GM23338 (cell line): ENCODE data around the gene SCN4A. TPM values are rescaled to one million over a fixed set of nuclear protein-coding genes. Genes with fewer than 3 reads are reported as not detected.

Source experiments
- ATAC-seq: fragments of 200-7000 bp; cut with Tn5 transposase; 3 replicates; pipeline ENCODE4 v1.9.1; 2020
- DNase-seq: peaks from one replicate; pipeline ENCODE4 v3.0.0-alpha.2; 2015; ENCODE audit warnings: low spot score
- H2AFZ ChIP-seq: fragments of 200-600 bp; sonication (generic); 2 replicates; pipeline ENCODE4 v1.8.0; 2016; ENCODE audit warnings: antibody characterized with exemption, mild to moderate bottlenecking, moderate library complexity
- H3F3A ChIP-seq: fragments of 200-600 bp; sonication (generic); replicated peaks from 2 replicates; pipeline ENCODE4 v1.8.0; 2017; ENCODE audit warnings: antibody characterized with exemption, mixed run types, low read depth
- H3K27ac ChIP-seq: fragments of 200-600 bp; sonication (generic); 2 replicates; pipeline ENCODE4 v1.6.1; 2016; ENCODE audit warnings: low read depth
- H3K27me3 ChIP-seq: fragments of 200-600 bp; sonication (generic); 2 replicates; pipeline ENCODE4 v1.8.0; 2016; ENCODE audit warnings: mild to moderate bottlenecking, mixed run types, moderate library complexity; ENCODE audit not compliant: insufficient read depth
- H3K36me3 ChIP-seq: fragments of 200-600 bp; sonication (generic); 2 replicates; pipeline ENCODE4 v1.8.0; 2016; ENCODE audit warnings: mild to moderate bottlenecking; ENCODE audit not compliant: insufficient read depth
- H3K4me1 ChIP-seq: fragments of 200-600 bp; sonication (generic); 2 replicates; pipeline ENCODE4 v1.8.0; 2016; ENCODE audit warnings: mild to moderate bottlenecking, moderate library complexity; ENCODE audit not compliant: insufficient read depth
- H3K4me2 ChIP-seq: fragments of 200-600 bp; sonication (generic); 2 replicates; pipeline ENCODE4 v1.7.1; 2017; ENCODE audit warnings: mixed run types
- H3K4me3 ChIP-seq: fragments of 200-600 bp; sonication (generic); 2 replicates; pipeline ENCODE4 v1.6.1; 2016; ENCODE audit warnings: mixed run types
- H3K79me2 ChIP-seq: fragments of 200-600 bp; sonication (generic); replicated peaks from 2 replicates; pipeline ENCODE4 v1.8.0; 2017; ENCODE audit warnings: mild to moderate bottlenecking; ENCODE audit not compliant: insufficient read depth
- H3K9me2 ChIP-seq: fragments of 200-600 bp; sonication (generic); 2 replicates; pipeline ENCODE4 v1.8.0; 2017; ENCODE audit not compliant: insufficient read depth
- H4K20me1 ChIP-seq: fragments of 200-600 bp; sonication (generic); replicated peaks from 2 replicates; pipeline ENCODE4 v1.8.0; 2017; ENCODE audit warnings: mild to moderate bottlenecking; ENCODE audit not compliant: insufficient read depth
- H3K27ac Mint-ChIP-seq: 2 replicates; pipeline ENCODE4 v1.8.0; 2020; ENCODE audit warnings: inconsistent platforms, mild to moderate bottlenecking, moderate library complexity, mixed read lengths
- H3K27me3 Mint-ChIP-seq: 3 replicates; pipeline ENCODE4 v1.8.0; 2022; ENCODE audit warnings: low read depth, mild to moderate bottlenecking, moderate library complexity, mixed read lengths, inconsistent platforms; ENCODE audit not compliant: insufficient read depth, poor library complexity
- H3K36me3 Mint-ChIP-seq: 3 replicates; pipeline ENCODE4 v1.8.0; 2021; ENCODE audit warnings: low read depth, mild to moderate bottlenecking, inconsistent platforms, moderate library complexity, mixed read lengths
- H3K4me1 Mint-ChIP-seq: 3 replicates; pipeline ENCODE4 v1.8.0; 2020; ENCODE audit warnings: mild to moderate bottlenecking, inconsistent platforms, mixed read lengths
- H3K4me3 Mint-ChIP-seq: 3 replicates; pipeline ENCODE4 v1.8.0; 2021; ENCODE audit warnings: moderate library complexity, mild to moderate bottlenecking, inconsistent platforms, mixed read lengths
- H3K9me3 Mint-ChIP-seq: 3 replicates; pipeline ENCODE4 v1.8.0; 2020; ENCODE audit warnings: moderate library complexity, mild to moderate bottlenecking, inconsistent platforms, mixed read lengths
- EZH2 ChIP-seq: fragments of 200-600 bp; sonication (generic); IDR thresholded peaks from one replicate; pipeline ENCODE4 v1.8.0; 2017; ENCODE audit warnings: antibody characterized with exemption, mild to moderate bottlenecking, low read depth; ENCODE audit not compliant: unreplicated experiment
- EZH2phosphoT487 ChIP-seq: fragments of 200-600 bp; sonication (generic); IDR thresholded peaks from one replicate; pipeline ENCODE4 v1.8.1; 2018; ENCODE audit warnings: antibody characterized with exemption; ENCODE audit not compliant: unreplicated experiment
- polyA plus RNA-seq: library from polyadenylated mRNA; unstranded; fragments of >200 nt; fragmentation: Nextera tagmentation; extraction: Ambion mirVana; gene quantifications from 2 replicates; pipeline ENCODE4 v1.2.1, GENCODE V29; 2016
- total RNA-seq: library from RNA; depleted of rRNA; stranded (reverse); fragments of >200 nt; shearing (Covaris generic); gene quantifications from 2 replicates; pipeline ENCODE4 v1.2.3, GENCODE V29; 2014
- TF ChIP-seq, protein P1 (sequence below): IDR thresholded peaks from one replicate; pipeline ENCODE4 v1.6.1; 2018; ENCODE audit warnings: antibody characterized with exemption; ENCODE audit not compliant: unreplicated experiment
- TF ChIP-seq, protein P2 (sequence below): fragments of 250-450 bp; sonication (Bioruptor Pico); IDR thresholded peaks from 2 replicates; pipeline ENCODE4 v1.5.0; 2020; ENCODE audit warnings: mild to moderate bottlenecking, moderate library complexity
- TF ChIP-seq, protein P3 (sequence below): IDR thresholded peaks from 2 replicates; pipeline ENCODE4 v1.6.1; 2016; ENCODE audit warnings: antibody characterized with exemption
- TF ChIP-seq, protein P4 (sequence below), 2 experiments: fragments of 200-600 bp in 1 of 2; sonication (generic) in 1 of 2; conservative IDR thresholded peaks; 2 replicates each; pipeline versions ENCODE4 v1.5.1 to v1.6.1; 2016 to 2017; ENCODE audit warnings: antibody characterized with exemption in 2 of 2, low read depth in 2 of 2, mild to moderate bottlenecking in 2 of 2, moderate library complexity in 1 of 2

Gene SCN4A
- total and polyA plus RNA-seq, 2 experiments from 2014 or later, result 2.3 to 7.9 TPM

- ATAC-seq (no peak), DNase-seq (no peak)
- TF ChIP-seq, protein P1, sequence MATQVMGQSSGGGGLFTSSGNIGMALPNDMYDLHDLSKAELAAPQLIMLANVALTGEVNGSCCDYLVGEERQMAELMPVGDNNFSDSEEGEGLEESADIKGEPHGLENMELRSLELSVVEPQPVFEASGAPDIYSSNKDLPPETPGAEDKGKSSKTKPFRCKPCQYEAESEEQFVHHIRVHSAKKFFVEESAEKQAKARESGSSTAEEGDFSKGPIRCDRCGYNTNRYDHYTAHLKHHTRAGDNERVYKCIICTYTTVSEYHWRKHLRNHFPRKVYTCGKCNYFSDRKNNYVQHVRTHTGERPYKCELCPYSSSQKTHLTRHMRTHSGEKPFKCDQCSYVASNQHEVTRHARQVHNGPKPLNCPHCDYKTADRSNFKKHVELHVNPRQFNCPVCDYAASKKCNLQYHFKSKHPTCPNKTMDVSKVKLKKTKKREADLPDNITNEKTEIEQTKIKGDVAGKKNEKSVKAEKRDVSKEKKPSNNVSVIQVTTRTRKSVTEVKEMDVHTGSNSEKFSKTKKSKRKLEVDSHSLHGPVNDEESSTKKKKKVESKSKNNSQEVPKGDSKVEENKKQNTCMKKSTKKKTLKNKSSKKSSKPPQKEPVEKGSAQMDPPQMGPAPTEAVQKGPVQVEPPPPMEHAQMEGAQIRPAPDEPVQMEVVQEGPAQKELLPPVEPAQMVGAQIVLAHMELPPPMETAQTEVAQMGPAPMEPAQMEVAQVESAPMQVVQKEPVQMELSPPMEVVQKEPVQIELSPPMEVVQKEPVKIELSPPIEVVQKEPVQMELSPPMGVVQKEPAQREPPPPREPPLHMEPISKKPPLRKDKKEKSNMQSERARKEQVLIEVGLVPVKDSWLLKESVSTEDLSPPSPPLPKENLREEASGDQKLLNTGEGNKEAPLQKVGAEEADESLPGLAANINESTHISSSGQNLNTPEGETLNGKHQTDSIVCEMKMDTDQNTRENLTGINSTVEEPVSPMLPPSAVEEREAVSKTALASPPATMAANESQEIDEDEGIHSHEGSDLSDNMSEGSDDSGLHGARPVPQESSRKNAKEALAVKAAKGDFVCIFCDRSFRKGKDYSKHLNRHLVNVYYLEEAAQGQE, result no peak
- TF ChIP-seq, protein P2, sequence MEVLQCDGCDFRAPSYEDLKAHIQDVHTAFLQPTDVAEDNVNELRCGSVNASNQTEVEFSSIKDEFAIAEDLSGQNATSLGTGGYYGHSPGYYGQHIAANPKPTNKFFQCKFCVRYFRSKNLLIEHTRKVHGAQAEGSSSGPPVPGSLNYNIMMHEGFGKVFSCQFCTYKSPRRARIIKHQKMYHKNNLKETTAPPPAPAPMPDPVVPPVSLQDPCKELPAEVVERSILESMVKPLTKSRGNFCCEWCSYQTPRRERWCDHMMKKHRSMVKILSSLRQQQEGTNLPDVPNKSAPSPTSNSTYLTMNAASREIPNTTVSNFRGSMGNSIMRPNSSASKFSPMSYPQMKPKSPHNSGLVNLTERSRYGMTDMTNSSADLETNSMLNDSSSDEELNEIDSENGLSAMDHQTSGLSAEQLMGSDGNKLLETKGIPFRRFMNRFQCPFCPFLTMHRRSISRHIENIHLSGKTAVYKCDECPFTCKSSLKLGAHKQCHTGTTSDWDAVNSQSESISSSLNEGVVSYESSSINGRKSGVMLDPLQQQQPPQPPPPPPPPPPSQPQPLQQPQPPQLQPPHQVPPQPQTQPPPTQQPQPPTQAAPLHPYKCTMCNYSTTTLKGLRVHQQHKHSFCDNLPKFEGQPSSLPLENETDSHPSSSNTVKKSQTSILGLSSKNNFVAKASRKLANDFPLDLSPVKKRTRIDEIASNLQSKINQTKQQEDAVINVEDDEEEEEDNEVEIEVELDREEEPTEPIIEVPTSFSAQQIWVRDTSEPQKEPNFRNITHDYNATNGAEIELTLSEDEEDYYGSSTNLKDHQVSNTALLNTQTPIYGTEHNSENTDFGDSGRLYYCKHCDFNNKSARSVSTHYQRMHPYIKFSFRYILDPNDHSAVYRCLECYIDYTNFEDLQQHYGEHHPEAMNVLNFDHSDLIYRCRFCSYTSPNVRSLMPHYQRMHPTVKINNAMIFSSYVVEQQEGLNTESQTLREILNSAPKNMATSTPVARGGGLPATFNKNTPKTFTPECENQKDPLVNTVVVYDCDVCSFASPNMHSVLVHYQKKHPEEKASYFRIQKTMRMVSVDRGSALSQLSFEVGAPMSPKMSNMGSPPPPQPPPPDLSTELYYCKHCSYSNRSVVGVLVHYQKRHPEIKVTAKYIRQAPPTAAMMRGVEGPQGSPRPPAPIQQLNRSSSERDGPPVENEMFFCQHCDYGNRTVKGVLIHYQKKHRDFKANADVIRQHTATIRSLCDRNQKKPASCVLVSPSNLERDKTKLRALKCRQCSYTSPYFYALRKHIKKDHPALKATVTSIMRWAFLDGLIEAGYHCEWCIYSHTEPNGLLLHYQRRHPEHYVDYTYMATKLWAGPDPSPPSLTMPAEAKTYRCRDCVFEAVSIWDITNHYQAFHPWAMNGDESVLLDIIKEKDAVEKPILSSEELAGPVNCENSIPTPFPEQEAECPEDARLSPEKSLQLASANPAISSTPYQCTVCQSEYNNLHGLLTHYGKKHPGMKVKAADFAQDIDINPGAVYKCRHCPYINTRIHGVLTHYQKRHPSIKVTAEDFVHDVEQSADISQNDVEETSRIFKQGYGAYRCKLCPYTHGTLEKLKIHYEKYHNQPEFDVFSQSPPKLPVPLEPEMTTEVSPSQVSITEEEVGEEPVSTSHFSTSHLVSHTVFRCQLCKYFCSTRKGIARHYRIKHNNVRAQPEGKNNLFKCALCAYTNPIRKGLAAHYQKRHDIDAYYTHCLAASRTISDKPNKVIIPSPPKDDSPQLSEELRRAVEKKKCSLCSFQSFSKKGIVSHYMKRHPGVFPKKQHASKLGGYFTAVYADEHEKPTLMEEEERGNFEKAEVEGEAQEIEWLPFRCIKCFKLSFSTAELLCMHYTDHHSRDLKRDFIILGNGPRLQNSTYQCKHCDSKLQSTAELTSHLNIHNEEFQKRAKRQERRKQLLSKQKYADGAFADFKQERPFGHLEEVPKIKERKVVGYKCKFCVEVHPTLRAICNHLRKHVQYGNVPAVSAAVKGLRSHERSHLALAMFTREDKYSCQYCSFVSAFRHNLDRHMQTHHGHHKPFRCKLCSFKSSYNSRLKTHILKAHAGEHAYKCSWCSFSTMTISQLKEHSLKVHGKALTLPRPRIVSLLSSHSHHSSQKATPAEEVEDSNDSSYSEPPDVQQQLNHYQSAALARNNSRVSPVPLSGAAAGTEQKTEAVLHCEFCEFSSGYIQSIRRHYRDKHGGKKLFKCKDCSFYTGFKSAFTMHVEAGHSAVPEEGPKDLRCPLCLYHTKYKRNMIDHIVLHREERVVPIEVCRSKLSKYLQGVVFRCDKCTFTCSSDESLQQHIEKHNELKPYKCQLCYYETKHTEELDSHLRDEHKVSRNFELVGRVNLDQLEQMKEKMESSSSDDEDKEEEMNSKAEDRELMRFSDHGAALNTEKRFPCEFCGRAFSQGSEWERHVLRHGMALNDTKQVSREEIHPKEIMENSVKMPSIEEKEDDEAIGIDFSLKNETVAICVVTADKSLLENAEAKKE (CRISPR knock-in tag), result no peak
- TF ChIP-seq, protein P3, sequence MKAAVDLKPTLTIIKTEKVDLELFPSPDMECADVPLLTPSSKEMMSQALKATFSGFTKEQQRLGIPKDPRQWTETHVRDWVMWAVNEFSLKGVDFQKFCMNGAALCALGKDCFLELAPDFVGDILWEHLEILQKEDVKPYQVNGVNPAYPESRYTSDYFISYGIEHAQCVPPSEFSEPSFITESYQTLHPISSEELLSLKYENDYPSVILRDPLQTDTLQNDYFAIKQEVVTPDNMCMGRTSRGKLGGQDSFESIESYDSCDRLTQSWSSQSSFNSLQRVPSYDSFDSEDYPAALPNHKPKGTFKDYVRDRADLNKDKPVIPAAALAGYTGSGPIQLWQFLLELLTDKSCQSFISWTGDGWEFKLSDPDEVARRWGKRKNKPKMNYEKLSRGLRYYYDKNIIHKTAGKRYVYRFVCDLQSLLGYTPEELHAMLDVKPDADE, result no peak
- TF ChIP-seq EZH2, result no peak
- no peak for TF ChIP-seq EZH2phosphoT487
- TF ChIP-seq, protein P4, sequence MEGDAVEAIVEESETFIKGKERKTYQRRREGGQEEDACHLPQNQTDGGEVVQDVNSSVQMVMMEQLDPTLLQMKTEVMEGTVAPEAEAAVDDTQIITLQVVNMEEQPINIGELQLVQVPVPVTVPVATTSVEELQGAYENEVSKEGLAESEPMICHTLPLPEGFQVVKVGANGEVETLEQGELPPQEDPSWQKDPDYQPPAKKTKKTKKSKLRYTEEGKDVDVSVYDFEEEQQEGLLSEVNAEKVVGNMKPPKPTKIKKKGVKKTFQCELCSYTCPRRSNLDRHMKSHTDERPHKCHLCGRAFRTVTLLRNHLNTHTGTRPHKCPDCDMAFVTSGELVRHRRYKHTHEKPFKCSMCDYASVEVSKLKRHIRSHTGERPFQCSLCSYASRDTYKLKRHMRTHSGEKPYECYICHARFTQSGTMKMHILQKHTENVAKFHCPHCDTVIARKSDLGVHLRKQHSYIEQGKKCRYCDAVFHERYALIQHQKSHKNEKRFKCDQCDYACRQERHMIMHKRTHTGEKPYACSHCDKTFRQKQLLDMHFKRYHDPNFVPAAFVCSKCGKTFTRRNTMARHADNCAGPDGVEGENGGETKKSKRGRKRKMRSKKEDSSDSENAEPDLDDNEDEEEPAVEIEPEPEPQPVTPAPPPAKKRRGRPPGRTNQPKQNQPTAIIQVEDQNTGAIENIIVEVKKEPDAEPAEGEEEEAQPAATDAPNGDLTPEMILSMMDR (conservative IDR thresholded peaks at IDR 0.05; ENCODE audit: low read depth in 2 of 2), result no peak
- Histone ChIP-seq H4K20me1 (no peaks in the 10 kb centered on the region), H2AFZ (no peak overlapping the region), H3F3A (no peaks in the 10 kb centered on the region), H3K9me2 (no peaks in the 10 kb centered on the region), H3K4me1 (peaks cover 10% of the 10 kb centered on the region; the same call in 1 of the 2 replicates), H3K27me3 (no peaks in the 10 kb centered on the region), H3K79me2 (no peaks in the 10 kb centered on the region), H3K4me2 (no peak overlapping the region), H3K4me3 (no peak overlapping the region), H3K27ac (no peak overlapping the region), H3K36me3 (no peaks in the 10 kb centered on the region)
- Mint-ChIP-seq H3K27ac (no peak overlapping the region), H3K27me3 (peaks cover 9% of the 10 kb centered on the region), H3K9me3 (no peaks in the 10 kb centered on the region; the same call in 2 of the 3 replicates), H3K36me3 (peaks cover 13% of the 10 kb centered on the region; the same call in 2 of the 3 replicates), H3K4me3 (no peak overlapping the region), H3K4me1 (peaks cover 12% of the 10 kb centered on the region)
Observed at GRCh38 chr17:63956296-63956920, 16.3 kb downstream of the SCN4A start.
